Left lobe of liver (tissue), 2 donors: ENCODE measurements around the gene NDUFB10. TPM values are rescaled to one million over a fixed set of nuclear protein-coding genes. Genes with fewer than 3 reads are reported as not detected.
"Not testable (repeated sequence)": the region's sequence is repeated elsewhere in the genome, so short reads cannot be mapped to it uniquely, and the experiment has no call there.

Source experiments
- ATAC-seq: fragments of 200-7000 bp; cut with Tn5 transposase; one replicate; pipeline ENCODE4 v1.9.1; 2020; ENCODE audit warnings: mild to moderate bottlenecking, moderate library complexity
- DNase-seq: peaks from one replicate; pipeline ENCODE4 v3.0.0-alpha.2; 2020; ENCODE audit warnings: low spot score
- total RNA-seq: library from RNA; stranded (reverse); gene quantifications from one replicate; pipeline ENCODE4 v1.2.1, GENCODE V29; 2021
- donor health status: DM: no; HTN: no; CAD: no; lungs with moderate emphysema.
- donor health status: DM: no; HTN: yes; CAD: no.

NDUFB10 gene
- total RNA-seq, 1 donor from 2014 or later: 88.6 TPM

GRCh38 chr16:1944612-1945199, 14.6 kb upstream of the NDUFB10 start:
- DNase-seq (no peak), ATAC-seq (no peak)

- DNase-seq: no peak
- ATAC-seq: no peak
Measured at GRCh38 chr16:1945559-1946391, 13.6 kb upstream of the NDUFB10 start.

- ATAC-seq: no peak
- DNase-seq: no peak
Measured at GRCh38 chr16:1946495-1947368, 12.6 kb upstream of the NDUFB10 start.

- no peak for DNase-seq
- ATAC-seq: no peak
Measured at GRCh38 chr16:1947369-1947670, 12.0 kb upstream of the NDUFB10 start.

DNA sequence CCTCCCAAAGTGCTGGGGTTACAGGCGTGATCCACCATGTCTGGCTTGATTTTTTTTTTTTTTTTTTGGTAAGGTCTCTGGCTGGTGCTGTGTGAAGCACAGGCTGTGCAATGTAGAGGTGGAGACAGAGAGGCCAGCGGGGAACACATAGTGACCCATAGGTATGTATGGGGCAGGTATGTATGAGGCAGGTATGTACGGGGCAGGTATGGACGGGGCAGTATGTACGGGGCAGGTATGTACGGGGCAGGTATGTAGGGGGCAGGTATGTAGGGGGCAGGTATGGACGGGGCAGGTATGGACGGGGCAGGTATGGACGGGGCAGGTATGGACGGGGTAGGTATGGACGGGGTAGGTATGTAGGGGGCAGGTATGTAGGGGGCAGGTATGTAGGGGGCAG, 9.8 kb upstream of the NDUFB10 start:
- ATAC-seq (no peak), DNase-seq (no peak)

- DNase-seq (no peak), ATAC-seq (peak; percentile 8)
Measured at GRCh38 chr16:1950047-1950446, 9.3 kb upstream of the NDUFB10 start.

DNA sequence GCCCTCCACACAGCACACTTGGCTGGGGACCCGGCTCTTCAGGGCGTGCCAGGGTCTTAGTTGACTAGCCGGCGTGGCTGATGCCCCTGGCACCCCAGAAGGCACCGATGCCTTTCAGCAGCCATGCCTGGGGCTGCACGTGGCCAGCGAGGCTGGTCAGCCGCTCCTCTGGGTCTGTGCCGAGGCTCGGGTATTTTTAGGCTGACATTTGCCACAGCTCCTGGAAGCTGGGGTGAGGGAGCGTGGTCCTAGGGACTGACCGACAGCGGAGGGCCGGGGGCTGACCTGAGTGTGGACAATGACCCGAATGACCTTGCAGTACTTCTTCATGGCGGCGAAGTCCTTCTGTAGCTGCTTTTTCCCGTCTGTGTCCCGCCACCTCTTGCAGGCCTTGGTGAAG, 8.8 kb upstream of the NDUFB10 start:
- no peak for ATAC-seq
- no peak for DNase-seq

GRCh38 chr16:1953734-1954133, 5.6 kb upstream of the NDUFB10 start:
- no peak for DNase-seq

GRCh38 chr16:1957434-1958142, 1.8 kb upstream of the NDUFB10 start:
- DNase-seq, ATAC-seq: not testable (repeated sequence)

More at GRCh38 chr16:1953734-1954133, 5.6 kb upstream of the NDUFB10 start:
- ATAC-seq: no peak

DNA sequence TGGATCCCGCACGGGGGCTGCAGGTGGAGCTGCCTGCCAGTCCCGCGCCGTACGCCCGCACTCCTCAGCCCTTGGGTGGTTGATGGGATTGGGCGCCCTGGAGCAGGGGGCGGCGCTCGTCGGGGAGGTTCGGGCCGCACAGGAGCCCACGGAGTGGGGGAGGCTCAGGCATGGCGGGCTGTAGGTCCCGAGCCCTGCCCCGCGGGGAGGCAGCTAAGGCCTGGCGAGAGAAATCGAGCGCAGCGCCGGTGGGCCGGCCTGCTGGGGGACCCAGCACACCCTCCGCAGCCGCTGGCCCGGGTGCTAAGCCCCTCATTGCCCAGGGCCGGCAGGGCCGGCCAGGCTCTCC, 1.2 kb upstream of the NDUFB10 start:
- not testable (repeated sequence) for DNase-seq, ATAC-seq

DNA sequence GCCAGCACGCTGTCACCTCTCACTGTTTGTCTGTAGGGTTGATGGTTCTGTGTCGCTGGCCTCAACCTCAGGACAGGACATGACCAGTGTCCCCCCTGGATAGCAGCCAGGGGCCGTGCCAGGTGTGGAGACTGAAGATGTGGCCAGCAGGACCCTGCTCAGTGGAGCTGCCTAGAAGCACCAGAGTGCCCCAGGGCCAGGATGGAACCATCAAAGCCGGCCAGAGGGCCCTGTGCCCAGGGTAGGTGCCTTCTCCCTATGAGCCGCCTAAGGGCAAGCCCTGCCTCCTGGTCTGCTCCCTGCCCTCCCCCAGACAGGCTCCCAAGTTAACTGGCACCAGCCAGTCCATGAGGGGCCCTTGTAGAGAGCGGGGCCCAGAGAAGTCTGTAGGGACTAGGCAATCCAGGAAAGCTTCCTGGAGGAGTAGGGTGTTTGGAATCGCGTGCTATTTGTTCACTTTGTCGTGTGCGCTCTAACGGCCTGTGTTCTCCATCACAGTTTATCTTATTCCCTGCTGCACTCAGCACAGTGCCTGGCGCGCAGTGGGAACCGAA, 546 bp upstream of the NDUFB10 start:
- DNase-seq (no peak), ATAC-seq (peak; percentile 9)

GRCh38 chr16:1960665-1961630, 1.6 kb downstream of the NDUFB10 start:
- ATAC-seq (no peak), DNase-seq (no peak)

- no peak for DNase-seq
- ATAC-seq: no peak
Measured at GRCh38 chr16:1961651-1962067, 2.3 kb downstream of the NDUFB10 start.

DNA sequence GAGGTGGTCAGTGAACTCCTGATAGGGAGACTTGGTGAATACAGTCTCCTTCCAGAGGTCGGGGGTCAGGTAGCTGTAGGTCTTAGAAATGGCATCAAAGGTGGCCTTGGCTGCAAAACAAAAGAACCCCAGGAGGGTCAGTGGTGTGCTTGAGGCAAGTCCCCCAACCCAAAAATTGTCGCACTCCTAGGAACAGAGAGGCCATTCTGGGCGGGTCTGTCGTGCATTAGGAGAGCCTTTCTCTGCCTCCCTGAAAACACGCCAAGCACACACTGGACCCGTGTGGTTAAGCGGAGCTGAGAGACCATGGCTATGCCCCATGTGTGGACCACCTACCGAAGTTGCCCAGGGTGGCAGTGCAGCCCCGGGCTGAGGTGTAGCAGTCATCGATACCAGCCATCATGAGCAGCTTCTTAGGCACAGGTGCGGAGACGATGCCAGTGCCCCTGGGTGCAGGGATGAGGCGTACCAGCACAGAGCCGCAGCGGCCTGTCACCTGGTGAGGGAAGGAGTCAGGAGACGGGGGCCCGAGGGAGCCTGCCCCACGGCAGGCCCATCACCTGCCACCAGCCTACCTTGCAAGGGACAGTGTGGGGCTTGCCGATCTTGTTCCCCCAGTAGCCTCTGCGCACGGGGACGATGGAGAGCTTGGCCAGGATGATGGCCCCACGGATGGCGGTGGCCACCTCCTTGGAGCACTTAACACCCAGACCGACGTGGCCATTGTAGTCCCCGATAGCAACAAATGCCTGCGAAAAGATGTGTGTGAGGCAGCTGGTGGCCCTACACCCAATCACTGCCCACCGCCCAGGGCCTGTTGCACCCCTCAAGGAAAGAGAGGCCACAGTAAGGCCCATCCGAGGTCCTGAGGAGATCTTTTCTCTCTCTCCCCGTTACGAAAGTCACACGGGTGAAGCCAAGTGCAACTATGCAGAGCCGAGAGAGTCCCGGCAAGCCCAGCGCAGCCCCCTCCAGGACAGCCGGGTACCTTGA, 3.1 kb downstream of the NDUFB10 start:
- ATAC-seq, DNase-seq: not testable (repeated sequence)

DNA sequence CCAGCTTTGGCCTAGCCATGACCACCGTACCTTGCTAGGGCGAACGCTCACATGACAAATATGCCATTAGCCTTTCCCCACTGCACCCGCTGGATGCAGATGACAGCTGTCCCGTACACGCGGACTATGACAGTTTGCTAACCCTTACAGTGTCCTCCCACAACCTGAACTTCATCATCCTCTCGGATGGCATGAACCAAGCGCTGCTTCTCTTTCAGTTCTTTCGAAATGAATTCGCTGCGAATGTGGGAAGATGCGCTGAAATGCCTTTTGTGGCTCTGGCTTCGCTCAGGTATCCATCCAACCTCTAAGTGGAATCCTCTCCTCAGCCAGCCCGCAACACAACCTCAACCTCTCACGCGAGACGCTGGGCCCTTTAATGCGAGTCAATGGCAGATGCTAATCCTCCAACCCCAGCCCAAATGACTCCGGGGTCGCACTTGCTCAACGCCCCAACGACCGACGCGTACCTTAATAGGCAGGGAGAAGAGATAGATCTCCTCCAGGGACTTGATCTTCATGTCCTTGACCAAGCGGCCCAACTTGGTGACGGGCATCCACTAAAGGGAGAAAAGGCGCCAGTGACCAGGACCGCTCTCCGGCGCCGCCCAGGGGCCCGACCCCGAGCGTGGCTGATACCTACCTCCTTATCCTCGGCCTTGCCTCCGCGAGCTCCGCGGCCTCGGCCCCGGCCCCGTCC, 4.6 kb downstream of the NDUFB10 start:
- ATAC-seq: peak; percentile 6
- no peak for DNase-seq

- ATAC-seq (peak; percentile 94), DNase-seq (peak; percentile 99)
Measured at GRCh38 chr16:1964506-1965395, 5.4 kb downstream of the NDUFB10 start, which contains the start of gene RPS2. Gene RPS2 (minus strand): TSS chr16:1964826. CDS start chr16:1964625, 201 bp downstream.
